ENCODE results near the gene RAB25.

The RAB25 gene

GRCh38 chr1:156086256-156086662 lies 25.3 kb downstream of the RAB25 start:
- DNase-seq (ENCODE audit: low read depth), result no peak
- no peak for TF ChIP-seq CTCF (IDR thresholded peaks at IDR 0.05; ENCODE audit: low read depth, low read length, missing control alignments)
- no peak overlapping the region for H3K4me3 ChIP-seq (ENCODE audit: low read depth, low read length)

GRCh38 chr1:156089704-156090103 lies 28.7 kb downstream of the RAB25 start:
- TF ChIP-seq CTCF (IDR thresholded peaks at IDR 0.05; ENCODE audit: low read depth, low read length, missing control alignments), result no peak
- H3K4me3 ChIP-seq (ENCODE audit: low read depth, low read length), result no peak overlapping the region
- no peak for DNase-seq (ENCODE audit: low read depth)

DNA sequence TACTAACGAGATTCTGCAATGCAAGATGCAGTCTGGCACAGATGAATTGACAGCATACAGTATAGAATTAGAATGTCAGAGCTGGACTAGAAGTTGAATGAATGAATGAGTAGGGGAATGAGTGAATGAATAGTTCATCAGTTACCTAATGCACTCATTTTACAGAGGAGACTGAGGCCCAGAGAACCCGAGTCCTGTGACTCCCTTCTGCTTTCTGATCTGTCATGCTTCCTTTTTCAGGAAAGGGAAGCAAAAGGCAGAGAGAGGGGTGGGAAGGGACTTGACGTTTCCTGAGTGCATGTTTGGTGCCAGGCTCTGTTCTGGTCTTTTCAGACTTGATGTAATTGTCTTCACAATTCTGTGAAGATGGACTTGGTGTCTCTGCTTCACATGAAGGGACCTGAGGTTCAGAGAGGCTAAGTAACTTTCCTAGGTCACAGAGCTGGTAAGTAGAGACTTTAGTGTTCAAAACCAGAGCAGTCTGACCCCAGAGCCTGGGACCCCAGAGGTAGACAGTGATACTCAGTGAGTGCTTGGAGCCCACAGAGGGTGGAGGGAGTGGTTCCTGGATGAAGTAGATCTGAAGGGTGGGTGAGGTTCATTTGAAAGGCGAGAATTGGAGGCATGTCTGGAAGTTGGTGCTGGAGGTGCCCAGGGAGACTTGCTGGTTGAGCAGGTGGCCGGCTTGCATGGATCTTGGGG lies 29.3 kb downstream of the RAB25 start:
- no peak for DNase-seq (ENCODE audit: low read depth)
- no peak overlapping the region for H3K4me3 ChIP-seq (ENCODE audit: low read depth, low read length)
- TF ChIP-seq CTCF (IDR thresholded peaks at IDR 0.05; ENCODE audit: low read depth, low read length, missing control alignments), result no peak

DNA sequence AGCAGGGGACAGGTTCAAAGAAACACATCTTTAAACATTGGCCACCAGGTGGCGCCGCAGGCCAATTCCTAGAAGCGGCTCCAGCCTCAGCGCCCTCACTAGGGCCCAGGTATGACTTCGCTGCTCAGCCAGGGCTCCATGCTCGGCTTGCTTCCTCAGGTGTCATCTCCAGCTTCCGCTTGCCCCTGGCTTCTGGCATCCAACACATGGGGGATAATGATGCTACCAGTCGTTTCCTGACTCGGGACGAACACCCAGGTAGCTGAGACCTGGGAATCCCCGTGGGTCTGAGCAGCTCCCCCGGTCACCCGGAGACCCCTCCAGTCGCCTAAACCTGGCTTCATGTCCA lies 29.9 kb downstream of the RAB25 start:
- DNase-seq (ENCODE audit: low read depth), result peak; percentile 50
- TF ChIP-seq CTCF (IDR thresholded peaks at IDR 0.05; ENCODE audit: low read depth, low read length, missing control alignments), result peak; percentile 80
- no peak overlapping the region for H3K4me3 ChIP-seq (ENCODE audit: low read depth, low read length)

DNA sequence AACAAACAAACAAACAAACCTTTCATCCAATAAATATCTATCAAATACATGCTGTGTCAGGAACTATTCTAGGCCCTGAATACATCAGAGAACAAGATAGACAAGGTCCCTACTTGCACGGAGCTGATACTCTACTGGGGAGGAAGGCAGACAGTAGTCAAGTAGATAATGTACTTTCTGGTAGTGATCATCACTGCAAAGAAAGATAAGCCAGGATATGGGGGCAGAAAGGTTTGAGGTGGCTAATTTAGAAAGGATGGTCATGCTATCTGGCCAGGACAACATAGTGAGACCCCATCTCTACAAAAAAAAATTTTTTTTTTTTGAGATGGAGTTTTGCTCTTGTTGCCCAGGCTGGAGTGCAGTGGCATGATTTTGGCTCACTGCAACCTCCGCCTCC lies 30.6 kb downstream of the RAB25 start:
- no peak for DNase-seq (ENCODE audit: low read depth)
- no peak for TF ChIP-seq CTCF (IDR thresholded peaks at IDR 0.05; ENCODE audit: low read depth, low read length, missing control alignments)
- no peak overlapping the region for H3K4me3 ChIP-seq (ENCODE audit: low read depth, low read length)

- no peak overlapping the region for H3K4me3 ChIP-seq (ENCODE audit: low read depth, low read length)
- no peak for TF ChIP-seq CTCF (IDR thresholded peaks at IDR 0.05; ENCODE audit: low read depth, low read length, missing control alignments)
- DNase-seq (ENCODE audit: low read depth), result no peak
These were observed 35.0 kb downstream of the RAB25 start for GRCh38 chr1:156095906-156096508.
